ENCODE measurements around the gene SOS2.
"Not testable (repeated sequence)": the region's sequence is repeated elsewhere in the genome, so short reads cannot be mapped to it uniquely, and the experiment has no call there.

The SOS2 gene

DNA sequence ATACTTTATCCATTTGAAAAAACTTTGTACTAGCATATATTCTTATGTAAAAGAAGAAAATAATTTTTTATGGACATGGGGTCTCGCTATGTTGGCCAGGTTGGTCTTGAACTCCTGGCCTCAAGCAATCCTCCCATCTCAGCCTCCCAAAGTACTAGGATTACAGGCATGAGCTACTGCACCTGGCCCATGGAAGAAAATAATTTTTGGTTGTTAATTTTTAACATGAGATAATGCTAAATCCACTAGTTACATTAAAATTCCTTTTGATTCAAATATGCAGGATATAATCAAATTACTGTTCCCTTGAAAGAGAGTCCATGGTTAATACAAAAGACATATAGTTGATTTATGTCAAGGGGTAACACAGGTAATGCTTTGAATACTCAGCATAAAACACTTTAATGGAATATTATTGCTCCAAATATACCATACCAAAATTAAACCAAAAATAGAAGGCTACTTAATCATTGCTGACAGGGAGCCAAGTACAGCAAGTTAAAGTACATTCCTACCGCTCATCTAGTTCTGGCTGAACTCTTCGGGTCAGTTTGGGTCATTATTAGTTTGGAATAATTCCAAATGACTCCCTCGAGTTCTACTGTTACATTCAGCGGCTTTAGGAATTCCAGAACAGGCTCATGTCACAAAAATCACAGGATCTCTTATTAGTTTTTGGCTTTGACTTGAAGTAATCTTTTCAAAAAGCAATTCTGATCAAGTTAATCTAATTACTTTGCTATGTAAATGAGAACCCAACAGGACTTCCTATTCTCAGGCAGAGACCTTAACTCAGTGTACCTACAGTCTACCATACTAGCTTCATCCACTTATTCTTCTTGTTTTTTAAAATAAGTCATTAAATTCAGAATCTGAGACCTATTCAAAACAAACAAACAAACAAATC, 6.1 kb downstream of the SOS2 start:
- DNase-seq: no peak

DNA sequence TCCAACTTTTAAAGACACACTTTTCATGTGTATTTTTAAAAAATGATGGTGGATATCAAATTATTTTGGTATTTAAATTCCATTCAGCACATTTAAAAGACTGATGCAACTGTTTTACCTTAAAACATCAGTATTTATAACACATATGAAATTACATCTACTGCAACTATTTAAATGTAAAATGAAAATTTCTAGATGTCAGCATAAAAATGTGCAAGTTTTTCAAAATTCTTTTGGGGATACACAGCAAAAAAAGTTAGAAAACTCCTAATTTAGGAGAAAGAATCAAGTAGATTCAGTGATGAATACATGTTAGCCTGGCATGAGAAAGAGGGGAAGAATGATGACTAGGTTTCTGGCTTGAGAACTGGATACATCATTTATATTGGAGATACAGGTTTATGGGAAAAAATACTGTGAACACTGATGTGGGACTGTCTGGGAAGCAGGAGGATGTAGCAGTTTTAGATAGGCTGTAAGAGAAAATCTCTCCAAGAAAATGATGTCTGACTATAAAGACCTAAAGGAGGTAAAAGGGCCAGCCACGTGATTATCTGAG, 9.2 kb downstream of the SOS2 start:
- no peak for DNase-seq

DNA sequence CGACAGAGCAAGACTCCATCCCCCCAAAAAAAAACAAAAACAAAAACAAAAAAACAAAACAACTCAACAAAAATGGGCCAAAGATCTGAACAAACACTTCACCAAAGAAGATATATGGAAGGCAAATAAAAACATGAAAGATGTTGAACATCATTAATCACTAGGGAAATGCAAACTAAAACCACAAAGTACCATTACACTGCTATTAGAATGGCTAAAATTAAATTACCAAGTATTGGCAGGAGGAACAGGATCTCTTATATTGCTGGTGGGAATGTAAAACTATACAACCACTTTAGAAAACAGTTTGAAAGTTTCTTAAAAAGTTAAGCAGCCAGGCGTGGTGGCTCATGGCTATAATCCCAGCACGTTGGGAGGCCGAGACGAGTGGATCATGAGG, 12.9 kb downstream of the SOS2 start:
- DNase-seq: no peak

DNA sequence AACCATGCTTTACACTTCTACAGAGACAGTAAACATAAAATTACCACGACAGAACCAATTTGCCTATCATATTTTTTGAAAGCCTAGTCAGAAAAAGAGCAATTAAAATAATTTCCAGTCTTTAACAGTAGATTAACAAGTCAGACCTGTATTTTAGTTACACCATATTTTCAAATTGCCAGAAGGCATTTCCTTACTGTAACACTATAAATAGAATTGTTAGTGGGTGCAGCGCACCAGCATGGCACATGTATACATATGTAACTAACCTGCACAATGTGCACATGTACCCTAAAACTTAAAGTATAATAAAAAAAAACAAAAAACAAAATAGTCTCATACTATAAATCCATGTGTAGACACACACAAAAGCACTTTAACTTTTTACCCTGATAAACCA, 16.0 kb downstream of the SOS2 start:
- no peak for DNase-seq

DNA sequence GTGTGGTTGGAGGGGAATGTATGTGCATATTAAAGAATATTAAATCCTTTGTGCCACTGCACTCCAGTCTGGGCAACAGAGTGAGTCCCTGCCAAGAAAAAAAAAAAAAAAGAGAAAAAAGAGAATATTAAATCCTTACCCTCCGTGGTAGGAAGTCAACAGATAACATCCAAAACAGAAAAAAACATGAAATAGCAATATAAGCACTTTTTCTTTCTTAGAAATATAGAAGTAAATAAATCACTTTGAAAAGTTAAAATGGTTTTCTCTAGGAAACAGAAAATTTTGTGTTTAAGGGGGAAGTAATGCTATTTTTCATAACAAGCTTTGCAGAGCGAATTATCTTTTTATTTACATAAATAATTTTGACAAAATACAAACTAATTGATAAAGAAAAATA, 17.6 kb downstream of the SOS2 start:
- DNase-seq: no peak

DNA sequence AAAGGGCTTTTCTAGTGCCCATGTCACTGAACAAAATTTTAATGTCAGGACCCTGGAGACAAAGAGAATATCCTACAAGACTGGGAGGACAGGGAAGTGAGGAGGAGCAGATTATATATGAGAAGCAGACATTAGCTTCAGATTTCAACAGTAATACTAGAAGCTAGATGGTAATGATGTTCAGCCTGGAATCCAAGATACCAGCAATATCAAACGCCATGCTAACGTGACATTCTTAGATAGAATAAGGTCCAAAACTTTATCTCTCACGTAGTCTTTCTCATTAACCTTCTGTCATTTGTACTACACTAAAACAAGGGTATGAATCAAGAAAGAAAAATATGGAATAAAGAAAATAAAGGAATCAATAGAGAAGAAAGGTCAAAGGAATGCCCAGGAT, 18.7 kb downstream of the SOS2 start:
- no peak for DNase-seq

DNA sequence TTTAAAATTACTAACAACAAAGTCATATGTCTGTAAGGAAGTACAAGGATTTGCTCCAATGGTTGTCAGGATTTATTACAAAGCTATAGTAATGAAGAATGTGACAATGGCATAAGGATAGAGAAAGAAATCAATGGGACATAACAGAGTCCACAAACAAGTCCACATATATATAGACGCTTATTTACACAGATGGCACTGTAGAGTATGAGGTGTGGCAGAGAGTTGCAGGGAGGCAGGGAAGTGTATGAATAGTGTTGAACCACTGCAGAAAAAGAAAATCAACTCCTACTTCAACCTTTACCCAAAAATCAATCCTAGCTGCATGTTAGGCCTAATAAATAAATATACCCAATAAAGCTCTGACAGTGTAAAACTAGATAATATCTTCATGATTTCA, 21.3 kb downstream of the SOS2 start:
- no peak for DNase-seq

DNA sequence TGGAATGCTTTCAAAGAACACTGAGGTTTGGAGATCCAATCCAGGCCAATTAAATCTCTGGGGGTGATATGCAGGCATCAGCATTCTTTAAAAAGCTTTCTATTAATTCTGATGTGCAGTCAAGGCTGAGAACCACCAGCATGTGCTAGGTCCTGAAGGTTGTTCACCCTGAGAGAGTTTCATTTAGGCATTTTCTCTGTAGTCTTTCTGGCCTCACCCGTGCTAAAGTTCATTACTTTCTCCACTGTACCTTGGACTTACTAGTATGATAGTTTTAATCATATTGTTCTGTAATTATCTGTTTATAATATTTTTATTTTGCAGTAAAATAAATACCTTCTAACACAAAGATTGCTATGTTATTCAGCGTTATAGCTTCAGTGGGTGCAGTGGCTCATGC, 32.9 kb downstream of the SOS2 start:
- DNase-seq: no peak

DNA sequence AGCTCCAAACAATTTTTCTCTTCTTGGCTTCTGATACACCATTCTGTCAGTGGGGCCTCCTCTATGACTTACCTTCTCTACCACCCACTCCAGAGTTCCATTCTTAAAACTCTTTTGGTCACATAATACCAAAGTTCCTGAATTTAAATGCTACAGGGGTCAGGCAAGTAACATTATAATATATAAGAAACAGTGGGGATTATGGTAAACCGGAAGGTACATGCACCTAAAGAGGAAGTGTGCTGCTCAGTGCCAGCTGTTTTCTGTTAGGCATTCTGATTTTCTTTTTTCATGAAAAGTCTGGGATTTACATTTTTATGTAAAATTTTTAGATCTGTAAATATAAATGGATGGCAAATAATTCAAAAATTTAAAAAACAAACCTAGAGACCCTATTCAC, 39.9 kb downstream of the SOS2 start:
- DNase-seq: no peak

DNA sequence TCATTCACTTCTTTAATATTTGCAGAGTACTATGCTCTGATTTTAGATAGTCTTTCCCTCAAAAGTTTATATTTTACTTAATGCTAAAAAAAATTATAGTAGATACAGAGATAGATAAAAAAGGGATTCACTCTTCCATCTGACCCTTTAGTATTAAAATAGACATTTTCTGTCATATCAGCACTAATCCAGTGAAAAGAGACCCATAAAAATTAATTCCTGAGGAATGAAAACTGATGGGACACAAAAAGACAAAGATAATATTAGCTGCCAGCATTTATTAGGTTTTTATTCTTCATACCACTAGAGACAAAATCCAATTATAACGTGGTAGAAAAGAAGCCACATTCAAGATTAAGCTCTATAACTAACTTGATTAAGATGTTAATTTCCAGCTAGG, 45.3 kb downstream of the SOS2 start:
- no peak for DNase-seq

DNA sequence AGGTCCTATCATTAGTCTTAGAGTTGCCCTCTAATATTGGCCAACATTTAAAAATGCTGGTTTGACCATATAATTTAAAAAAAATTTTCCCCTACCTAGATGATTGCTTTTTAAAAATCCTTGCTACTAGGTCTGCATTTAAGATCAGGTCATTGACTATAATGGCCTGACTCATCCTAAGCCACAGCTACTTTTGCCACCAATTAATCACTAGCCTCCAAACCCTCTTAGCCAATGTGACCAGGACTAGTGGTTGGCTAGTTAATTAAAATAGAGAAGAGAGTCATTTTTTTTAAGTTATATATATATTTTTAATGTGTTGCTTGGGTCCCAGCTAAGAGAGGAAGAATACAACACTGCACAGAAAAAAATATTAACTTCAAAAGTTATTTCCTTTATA, 57.5 kb downstream of the SOS2 start:
- no peak for DNase-seq

DNA sequence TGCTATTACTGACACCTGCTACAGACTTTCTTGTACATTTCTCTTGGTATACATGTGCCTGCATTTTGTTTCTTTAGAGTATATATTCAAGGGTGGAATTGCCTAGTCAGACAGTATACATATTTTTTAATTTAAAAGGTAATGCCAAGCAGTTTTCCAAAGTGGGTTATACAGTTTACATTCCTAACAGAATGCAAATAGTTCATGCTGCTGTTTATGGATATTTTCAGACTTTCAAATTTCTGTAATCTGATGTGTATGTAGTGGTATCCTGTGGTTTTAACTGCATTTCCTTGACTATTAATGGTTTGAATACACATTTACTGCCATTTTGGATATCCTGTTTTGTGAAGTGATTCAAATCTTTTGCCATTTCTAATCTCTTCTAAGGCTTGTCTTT, 59.5 kb downstream of the SOS2 start:
- DNase-seq: no peak

DNA sequence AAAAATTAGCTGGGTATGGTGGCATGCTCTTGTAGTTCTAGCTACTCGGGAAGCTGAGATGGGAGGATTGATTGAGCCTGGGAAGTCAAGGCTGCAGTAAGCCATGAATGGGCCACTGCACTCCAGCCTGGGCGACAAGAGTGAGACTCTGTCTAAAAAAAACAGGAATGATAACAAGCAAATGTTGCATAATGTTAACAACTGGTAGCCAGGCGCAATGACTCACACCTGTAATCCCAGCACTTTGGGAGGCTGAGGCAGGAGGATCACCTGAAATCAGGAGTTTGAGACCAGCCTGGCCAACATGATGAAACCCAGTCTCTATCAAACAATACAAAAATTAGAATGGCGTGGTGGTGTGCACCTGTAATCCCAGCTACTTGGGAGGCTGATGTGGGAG, 64.0 kb downstream of the SOS2 start:
- DNase-seq: not testable (repeated sequence)

DNA sequence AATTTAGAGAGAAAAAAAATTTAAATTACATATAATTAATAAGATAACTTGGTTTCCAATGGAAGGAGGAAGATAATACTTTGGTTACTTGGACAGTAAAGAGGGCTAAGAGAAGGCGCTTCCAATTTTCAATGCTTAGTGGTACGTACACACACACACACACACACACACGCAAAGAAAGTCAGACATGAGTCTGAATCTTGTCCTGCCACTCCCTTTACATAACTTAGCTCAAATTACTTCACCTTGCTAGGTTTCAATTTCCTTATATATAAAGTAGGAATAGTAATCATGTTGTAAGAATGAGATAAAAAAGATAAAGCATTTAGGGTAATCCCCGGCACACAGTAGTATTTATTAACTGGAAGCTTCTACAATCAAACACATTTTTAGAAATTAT, 75.3 kb downstream of the SOS2 start:
- DNase-seq: no peak

DNA sequence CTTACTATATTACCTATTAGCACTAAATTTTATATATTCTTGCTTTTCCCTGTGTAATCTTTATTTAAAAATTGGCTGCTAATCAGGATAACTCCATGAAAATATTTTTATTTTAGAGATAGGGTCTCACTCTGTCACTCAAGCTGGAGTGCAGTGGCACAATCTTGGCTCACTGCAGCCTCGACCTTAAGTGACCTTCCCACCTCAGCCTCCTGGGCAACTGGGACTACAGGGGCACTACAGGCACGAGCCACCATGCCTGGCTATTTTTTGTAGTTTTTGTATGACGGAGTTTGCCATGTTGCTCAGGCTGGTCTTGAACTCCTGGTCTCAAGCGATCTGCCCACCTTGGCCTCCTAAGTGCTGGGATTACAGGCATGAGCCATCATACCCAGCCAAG, 82.6 kb downstream of the SOS2 start:
- no peak for DNase-seq

DNA sequence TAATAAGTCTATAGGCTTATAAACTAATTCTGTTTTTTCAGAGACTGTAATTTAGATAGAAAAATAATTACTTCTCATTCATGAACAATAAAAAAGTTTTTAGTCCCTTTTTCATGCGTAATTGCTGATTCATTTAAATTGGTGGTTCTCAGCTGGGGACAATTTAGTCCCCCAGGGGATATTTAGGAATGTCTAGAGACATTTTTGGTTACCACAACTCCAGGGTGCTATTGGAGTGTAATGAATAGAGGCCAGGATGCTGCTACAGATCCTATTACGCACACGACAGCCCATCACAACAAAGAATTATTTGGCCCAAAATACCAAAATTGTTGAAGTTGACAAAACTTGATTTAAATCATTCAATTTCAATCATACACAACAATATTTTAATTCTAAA, 92.2 kb downstream of the SOS2 start:
- DNase-seq: no peak

DNA sequence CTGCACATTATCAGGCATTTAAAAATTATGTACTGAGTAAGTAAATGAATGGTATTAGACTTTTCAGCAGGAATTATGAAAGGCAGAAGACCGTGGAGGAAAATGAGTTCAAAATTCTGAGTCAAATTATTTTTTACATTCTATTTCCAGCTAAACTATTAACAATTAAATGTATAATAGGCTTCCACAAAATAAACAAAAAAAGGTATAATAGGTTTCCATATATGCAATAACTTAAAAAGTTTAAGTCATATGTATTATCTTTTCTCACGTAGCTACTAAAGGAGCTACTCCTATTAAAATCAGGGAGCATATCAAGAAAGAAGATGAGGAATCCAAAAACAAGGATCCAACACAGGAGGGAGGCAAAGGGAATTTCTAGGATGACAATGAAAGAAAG, 103.6 kb downstream of the SOS2 start:
- DNase-seq: no peak

DNA sequence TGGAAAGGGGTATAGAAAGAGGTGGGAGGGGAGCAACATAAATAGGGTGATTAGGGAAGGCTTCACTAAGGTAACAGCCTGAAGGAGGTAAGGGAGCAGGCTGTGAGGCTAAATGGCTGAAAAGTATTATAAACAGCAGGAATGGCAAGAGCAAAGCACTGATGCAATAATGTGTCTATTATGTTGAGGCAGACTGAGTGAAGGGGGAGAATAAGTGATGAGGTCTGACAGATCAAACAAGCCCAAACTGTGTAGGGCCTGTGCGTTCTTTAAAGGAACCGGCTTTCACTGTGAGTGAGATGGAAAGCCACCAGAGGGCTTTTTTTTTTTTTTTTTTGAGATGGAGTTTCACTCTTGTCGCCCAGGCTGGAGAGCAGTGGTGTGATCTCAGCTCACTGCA, 108.3 kb downstream of the SOS2 start:
- DNase-seq: no peak

DNA sequence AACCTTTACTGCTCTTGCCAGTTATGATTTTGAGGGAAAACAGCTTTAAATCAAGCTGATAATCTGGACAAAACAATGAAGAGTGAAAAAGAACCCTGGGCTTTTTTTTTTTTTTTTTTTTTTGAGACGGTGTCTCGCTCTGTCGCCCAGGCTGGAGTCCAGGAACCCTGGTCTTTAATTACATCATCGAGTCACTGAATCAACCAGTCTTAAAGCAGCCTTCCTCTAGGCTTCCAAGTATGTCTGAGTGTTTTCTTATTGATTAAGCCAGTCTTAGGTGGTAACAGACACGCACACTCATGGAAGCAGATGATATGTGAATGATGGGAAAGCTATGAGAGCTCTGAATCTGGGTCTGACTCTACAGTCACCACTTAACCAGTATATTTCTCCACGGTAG, 109.1 kb downstream of the SOS2 start:
- no peak for DNase-seq

DNA sequence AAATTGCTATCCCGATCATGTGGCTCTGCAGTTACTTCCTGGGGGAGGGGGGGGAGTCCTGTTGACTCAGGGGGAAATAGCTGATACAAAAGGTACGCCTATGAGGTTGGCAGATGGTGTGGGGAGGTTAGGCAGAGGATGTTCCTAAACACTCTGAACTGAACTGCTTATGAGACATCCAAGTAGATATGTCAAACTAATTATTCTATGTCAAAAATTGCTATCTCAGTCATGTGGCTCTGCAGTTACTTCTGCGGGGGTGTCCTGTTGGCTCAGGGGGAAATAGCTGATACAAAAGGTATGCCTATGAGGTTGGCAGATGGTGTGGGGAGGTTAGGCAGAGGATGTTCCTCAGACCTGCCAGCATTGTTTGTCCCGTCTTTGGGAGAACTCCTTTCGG, 109.9 kb downstream of the SOS2 start:
- DNase-seq: no peak

DNA sequence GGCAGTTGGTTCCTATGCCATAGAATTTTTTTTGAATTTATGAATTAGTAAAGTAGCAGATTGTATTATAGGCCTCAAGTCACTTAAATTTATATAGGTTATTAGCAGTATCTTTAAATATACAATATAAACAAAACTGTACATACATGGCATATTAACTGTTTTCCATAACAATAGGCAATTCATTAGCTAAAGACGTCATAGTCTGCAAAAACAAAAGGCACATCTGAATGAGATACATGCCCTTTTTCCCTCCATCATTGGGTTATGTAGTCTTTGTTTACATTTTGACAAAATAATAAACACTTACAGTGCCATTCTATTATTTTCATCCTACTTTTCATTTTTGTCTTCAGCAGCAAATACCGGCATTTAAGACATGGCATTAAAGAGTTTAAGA, 113.9 kb downstream of the SOS2 start:
- DNase-seq: no peak

DNA sequence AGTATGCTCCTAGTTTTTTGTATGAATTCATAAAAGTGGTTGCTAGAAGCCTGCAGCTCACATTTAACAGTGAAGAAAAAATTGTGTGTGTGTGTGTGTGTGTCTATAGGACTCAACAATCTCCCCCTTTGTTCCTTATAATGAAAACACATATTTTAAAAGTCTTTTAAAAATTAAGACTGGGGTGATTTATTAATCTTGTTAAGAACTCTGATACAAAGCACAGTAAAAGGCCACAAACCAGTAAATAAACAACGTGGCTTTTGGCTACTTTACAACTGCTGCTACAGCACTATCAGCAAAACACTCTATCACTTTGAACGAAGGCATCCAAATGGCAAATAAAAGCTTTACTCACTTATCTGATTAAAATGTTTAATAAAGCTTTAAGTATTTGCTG, 114.4 kb downstream of the SOS2 start:
- no peak for DNase-seq

DNA sequence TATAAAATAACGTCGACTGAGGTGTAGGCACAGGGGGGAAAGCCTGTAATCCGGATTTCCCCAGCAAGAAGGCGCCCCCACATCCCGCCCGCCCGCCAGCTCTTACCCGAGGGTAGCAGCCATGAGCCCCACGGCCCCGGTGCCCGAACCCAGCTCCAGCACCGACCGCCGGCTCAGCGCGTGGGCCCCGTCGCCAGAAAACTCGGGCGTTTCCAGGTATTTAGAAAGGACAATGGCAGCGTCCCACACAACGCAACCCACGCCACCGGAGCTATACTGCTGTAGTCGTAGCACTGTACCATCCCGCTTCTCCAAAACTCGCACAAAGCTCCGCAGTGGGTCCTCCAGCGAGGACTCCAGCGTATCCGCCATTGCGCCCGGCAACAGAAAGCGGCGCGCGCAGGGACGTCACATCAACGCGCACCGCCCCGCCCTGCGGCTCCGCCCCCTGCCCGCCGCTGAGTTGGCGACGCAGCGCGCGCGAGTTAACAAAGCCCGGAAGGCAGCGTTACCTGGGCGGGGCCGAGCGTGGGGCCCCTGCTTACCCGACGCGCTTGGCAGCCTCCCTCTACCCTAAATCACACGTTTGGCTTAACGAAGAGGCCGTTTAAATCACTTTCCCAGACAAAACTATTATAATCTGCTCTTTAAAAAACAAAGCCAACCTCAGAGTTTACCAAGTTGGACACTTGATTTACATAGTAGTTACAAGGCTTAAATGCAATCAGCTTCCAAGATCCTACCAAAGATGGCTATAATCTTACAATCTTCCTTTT, 115.0 kb downstream of the SOS2 start, which contains the start of gene VCPKMT:
Gene VCPKMT, minus strand, starts transcription at position 392 of the 776 bp plus-strand sequence. Its CDS starts 20 bp downstream, at position 372.
- peak; percentile 90 to 96 (median 93) for DNase-seq

Measured in T-helper 1 cell (primary cell).